Colonic mucosa (tissue), 4 donors: ENCODE results near the gene TRIOBP. TPM values are rescaled to one million over a fixed set of nuclear protein-coding genes. Genes with fewer than 3 reads are reported as not detected.

Source experiments
- DNase-seq: peaks from one replicate; pipeline ENCODE4 v3.0.0-alpha.2; 2020
- H3K27ac ChIP-seq: fragments of 200-600 bp; one replicate; pipeline ENCODE4 v1.8.0; 2021
- H3K27me3 ChIP-seq: fragments of 200-600 bp; one replicate; pipeline ENCODE4 v1.8.0; 2021
- H3K36me3 ChIP-seq: fragments of 200-600 bp; one replicate; pipeline ENCODE4 v1.8.0; 2021
- H3K4me1 ChIP-seq: fragments of 200-600 bp; one replicate; pipeline ENCODE4 v1.8.0; 2021; ENCODE audit warnings: mild to moderate bottlenecking
- H3K4me3 ChIP-seq: fragments of 200-600 bp; one replicate; pipeline ENCODE4 v1.8.0; 2021
- H3K9ac ChIP-seq, 2 donors: one replicate each; pipeline ENCODE4 v1.7.0; 2013; ENCODE audit warnings: control low read depth in 2 of 2, low read depth in 2 of 2, low read length in 2 of 2
- H3K9me3 ChIP-seq: fragments of 200-600 bp; one replicate; pipeline ENCODE4 v1.8.0; 2021
- intact Hi-C: fragments of 100-400 bp; cut with DNase I; formaldehyde crosslinking; loops from one replicate; pipeline ENCODE4 v1.14.1; 2022
- total RNA-seq, 2 donors: library from RNA; stranded (reverse); fragmentation: NEBNext Ultra II Directional in 1 of 2; extraction: Animal tissue kit (Norgen Biotek cat#: 25700) in 1 of 2; gene quantifications; one replicate each; pipeline ENCODE4 v1.2.1, GENCODE V29; 2021
- TF ChIP-seq, protein P1 (sequence below): fragments of 200-600 bp; IDR thresholded peaks from one replicate; pipeline ENCODE4 v1.8.0; 2022; ENCODE audit warnings: antibody characterized with exemption, mild to moderate bottlenecking
- donor health status: healthy.
- donor health status: DM: no; HTN: no; CAD: no.
- donor health status: DM: no; HTN: no; CAD: no.

Gene TRIOBP
- total RNA-seq, 2 donors from 2014 or later: 69.5 to 75.7 TPM

DNA sequence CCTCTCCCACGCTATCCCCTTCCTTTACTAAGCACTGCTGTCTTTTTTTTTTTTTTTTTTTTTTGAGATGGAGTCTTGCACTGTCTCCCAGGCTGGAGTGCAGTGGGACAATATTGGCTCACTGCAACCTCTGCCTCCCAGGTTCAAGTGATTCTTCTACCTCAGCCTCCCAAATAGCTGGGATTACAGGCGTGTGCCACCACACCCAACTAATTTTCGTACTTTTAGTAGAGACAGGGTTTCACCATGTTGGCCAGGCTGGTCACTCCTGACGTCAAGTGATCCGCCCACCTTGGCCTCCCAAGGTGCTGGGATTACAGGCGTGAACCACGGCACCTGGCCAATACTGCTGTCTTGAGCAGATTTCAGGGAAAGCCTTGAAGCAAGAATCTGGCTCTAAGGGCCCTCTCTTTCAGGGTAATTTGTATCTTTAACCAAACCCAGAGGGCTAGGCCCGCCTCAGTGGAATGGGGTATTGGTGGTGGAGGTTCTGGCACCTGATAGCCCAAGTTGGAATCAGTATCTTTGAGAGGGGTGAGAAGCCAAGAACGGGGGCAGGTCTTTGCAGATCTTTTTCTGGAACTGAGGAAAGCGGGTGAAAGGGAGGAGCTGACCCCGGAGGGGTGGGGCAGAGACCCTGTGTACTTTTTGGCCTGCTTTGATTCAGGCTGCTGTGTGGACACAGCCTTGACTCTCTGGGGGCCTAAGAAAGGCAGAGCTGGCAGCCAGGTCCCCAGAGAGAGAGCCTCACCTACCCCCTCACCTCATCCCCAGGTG lies 37.0 kb downstream of the TRIOBP start:
- Histone ChIP-seq H3K36me3 (no peaks in the 10 kb centered on the region), H3K27ac (no peak overlapping the region), H3K4me3 (no peak overlapping the region), H3K4me1 (peaks cover 7% of the 10 kb centered on the region), H3K27me3 (no peaks in the 10 kb centered on the region), H3K9me3 (no peaks in the 10 kb centered on the region), H3K9ac (peak overlapping the region in 1 of 2 donors; percentile 50)
- DNase-seq: peak; percentile 51
- TF ChIP-seq, protein P1, sequence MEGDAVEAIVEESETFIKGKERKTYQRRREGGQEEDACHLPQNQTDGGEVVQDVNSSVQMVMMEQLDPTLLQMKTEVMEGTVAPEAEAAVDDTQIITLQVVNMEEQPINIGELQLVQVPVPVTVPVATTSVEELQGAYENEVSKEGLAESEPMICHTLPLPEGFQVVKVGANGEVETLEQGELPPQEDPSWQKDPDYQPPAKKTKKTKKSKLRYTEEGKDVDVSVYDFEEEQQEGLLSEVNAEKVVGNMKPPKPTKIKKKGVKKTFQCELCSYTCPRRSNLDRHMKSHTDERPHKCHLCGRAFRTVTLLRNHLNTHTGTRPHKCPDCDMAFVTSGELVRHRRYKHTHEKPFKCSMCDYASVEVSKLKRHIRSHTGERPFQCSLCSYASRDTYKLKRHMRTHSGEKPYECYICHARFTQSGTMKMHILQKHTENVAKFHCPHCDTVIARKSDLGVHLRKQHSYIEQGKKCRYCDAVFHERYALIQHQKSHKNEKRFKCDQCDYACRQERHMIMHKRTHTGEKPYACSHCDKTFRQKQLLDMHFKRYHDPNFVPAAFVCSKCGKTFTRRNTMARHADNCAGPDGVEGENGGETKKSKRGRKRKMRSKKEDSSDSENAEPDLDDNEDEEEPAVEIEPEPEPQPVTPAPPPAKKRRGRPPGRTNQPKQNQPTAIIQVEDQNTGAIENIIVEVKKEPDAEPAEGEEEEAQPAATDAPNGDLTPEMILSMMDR: no peak
- intact Hi-C loops: loop anchor here (5.0 kb wide), 1 partner anchor 42 kb away; no protein-coding TSS in a partner anchor

DNA sequence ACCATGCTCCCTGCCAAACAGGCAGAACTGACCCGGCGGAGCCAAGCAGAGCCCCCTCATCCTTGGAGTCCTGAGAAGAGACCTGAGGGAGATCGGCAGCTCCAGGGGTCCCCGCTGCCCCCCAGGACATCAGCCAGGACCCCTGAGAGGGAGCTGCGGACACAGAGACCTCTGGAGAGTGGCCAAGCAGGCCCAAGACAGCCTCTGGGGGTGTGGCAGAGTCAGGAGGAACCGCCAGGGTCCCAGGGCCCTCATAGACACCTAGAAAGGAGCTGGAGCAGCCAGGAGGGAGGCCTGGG lies 37.5 kb downstream of the TRIOBP start:
- H3K27ac ChIP-seq: no peak overlapping the region
- peak overlapping the region in 1 of 2 donors; percentile 50 for H3K9ac ChIP-seq
- intact Hi-C loops: loop anchor here (5.0 kb wide), 1 partner anchor 42 kb away; no protein-coding TSS in a partner anchor

DNA sequence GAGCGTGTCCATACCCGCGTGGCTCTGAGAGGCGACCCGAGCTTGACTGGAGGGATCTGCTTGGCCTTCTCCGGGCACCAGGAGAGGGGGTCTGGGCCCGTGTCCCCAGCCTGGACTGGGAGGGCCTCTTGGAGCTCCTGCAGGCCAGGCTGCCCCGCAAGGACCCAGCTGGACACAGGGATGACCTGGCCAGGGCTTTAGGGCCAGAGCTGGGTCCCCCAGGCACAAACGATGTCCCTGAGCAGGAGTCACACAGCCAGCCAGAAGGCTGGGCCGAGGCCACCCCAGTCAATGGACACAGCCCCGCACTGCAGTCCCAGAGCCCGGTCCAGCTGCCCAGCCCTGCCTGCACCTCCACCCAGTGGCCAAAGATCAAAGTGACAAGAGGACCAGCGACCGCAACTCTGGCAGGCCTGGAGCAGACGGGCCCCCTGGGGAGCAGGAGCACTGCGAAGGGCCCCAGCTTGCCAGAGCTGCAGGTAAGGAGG lies 38.2 kb downstream of the TRIOBP start:
- H3K9ac ChIP-seq: peak overlapping the region in 1 of 2 donors; percentile 3
- H3K4me3 ChIP-seq: no peak overlapping the region
- H3K27me3 ChIP-seq: no peaks in the 10 kb centered on the region
- peak; percentile 57 for DNase-seq
- intact Hi-C loops: loop anchor here (5.0 kb wide), 1 partner anchor 43 kb away; no protein-coding TSS in a partner anchor
- TF ChIP-seq, protein P1: peak; percentile 32
- H3K27ac ChIP-seq: no peak overlapping the region
- no peaks in the 10 kb centered on the region for H3K36me3 ChIP-seq
- peaks cover 7% of the 10 kb centered on the region for H3K4me1 ChIP-seq
- H3K9me3 ChIP-seq: no peaks in the 10 kb centered on the region

More for the DNA sequence above, 37.5 kb downstream of the TRIOBP start:
- DNase-seq: no peak
- TF ChIP-seq, protein P1: no peak
- Histone ChIP-seq H3K36me3 (no peaks in the 10 kb centered on the region), H3K4me1 (peaks cover 7% of the 10 kb centered on the region), H3K4me3 (no peak overlapping the region), H3K9me3 (no peaks in the 10 kb centered on the region), H3K27me3 (no peaks in the 10 kb centered on the region)

DNA sequence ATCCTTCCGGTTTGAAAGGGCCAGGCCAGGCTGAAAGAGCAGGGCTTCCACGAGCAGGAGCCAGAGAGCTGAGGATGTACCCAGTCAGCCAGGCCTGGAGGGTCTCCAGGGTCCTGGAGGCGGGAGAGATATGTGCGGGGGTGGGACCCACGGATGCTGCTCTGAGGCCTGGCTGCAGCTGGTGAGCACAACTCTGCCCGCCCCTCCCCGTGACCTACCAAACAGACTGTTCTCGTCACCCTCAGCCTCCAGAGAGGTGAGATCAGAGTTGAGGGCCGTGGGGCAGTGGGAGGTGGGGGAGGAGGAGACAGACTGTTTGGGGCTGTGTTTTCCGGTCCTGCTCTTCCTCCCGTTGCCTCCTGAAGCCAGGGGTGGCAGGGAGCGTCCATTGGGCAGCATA lies 42.2 kb downstream of the TRIOBP start:
- Histone ChIP-seq H3K27ac (no peak overlapping the region), H3K27me3 (no peaks in the 10 kb centered on the region), H3K36me3 (no peaks in the 10 kb centered on the region), H3K4me3 (no peak overlapping the region), H3K9ac (no peak overlapping the region), H3K4me1 (peaks cover 12% of the 10 kb centered on the region), H3K9me3 (no peaks in the 10 kb centered on the region)
- peak; percentile 48 for DNase-seq
- TF ChIP-seq, protein P1: no peak
- intact Hi-C loops: no loop called here

DNA sequence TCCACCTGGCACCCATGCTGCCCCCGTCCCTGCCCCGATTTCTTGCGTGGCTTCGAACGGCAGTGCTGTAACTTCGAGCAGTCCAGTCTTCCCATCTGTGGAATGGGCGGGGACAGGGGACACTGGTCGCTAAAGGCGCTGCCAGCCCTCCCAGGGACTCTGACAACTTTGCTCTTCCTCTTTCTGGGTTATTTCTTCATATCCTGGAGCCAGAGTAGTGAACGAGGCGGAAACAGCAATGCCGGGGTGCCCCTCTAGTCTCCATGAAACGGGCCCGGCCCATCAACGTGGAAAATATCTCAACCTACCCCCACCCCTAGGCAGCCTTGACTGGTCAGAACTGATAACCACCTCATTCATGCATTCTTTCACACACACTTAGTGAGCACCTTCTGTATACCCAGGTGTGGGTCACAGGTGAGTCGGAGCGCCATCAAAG lies 42.8 kb downstream of the TRIOBP start:
- intact Hi-C loops: no loop called here

More for the DNA sequence above, 42.8 kb downstream of the TRIOBP start:
- Histone ChIP-seq H3K9me3 (no peaks in the 10 kb centered on the region), H3K4me1 (peaks cover 10% of the 10 kb centered on the region), H3K9ac (no peak overlapping the region), H3K36me3 (no peaks in the 10 kb centered on the region), H3K27me3 (no peaks in the 10 kb centered on the region), H3K27ac (no peak overlapping the region), H3K4me3 (no peak overlapping the region)
- no peak for DNase-seq
- TF ChIP-seq, protein P1: no peak
